IMR-90 (cell line): ENCODE data around the gene EIF2AK2. TPM values are rescaled to one million over a fixed set of nuclear protein-coding genes. Genes with fewer than 3 reads are reported as not detected.

Experiments used
- ATAC-seq: fragments of 200-7000 bp; cut with Tn5 transposase; 2 replicates; pipeline ENCODE4 v1.9.1; 2020; ENCODE audit warnings: low read depth, mild to moderate bottlenecking, moderate library complexity
- BruUV-seq: library from RNA; stranded (reverse); fragments of 400-500 nt; replicated peaks from 2 replicates; lab custom pipeline; 2021; lab: Mats Ljungman, UMichigan
- CTCF ChIA-PET: fragments of 300-600 bp; formaldehyde crosslinking; extraction: SDS; loops from one replicate; lab custom pipeline; 2021; ENCODE audit warnings: antibody characterized with exemption; lab: Yijun Ruan, JAX
- POLR2A ChIA-PET: fragments of 300-600 bp; sonication (Branson Sonifier 250); formaldehyde crosslinking; loops from one replicate; lab custom pipeline; 2022; ENCODE audit warnings: antibody characterized with exemption; ENCODE audit not compliant: unreplicated experiment; lab: Charles Lee
- DNase-seq: peaks from one replicate; pipeline ENCODE4 v3.0.0; 2013
- H2AFZ ChIP-seq: replicated peaks from 2 replicates; pipeline ENCODE3; 2013; ENCODE audit warnings: low read length, mild to moderate bottlenecking; ENCODE audit not compliant: poor library complexity
- H2AK5ac ChIP-seq: 2 replicates; pipeline ENCODE4 v1.6.1; 2013; ENCODE audit warnings: low read depth, low read length, inconsistent platforms
- H2AK9ac ChIP-seq: replicated peaks from 2 replicates; pipeline ENCODE3; 2013; ENCODE audit warnings: mild to moderate bottlenecking, low read depth, low read length, moderate library complexity; ENCODE audit not compliant: poor library complexity
- H2BK120ac ChIP-seq: 2 replicates; pipeline ENCODE4 v1.6.1; 2013; ENCODE audit warnings: low read depth, low read length, inconsistent platforms
- H2BK15ac ChIP-seq: 3 replicates; pipeline ENCODE4 v1.6.1; 2013; ENCODE audit warnings: low read depth, low read length, inconsistent platforms
- H2BK20ac ChIP-seq: 2 replicates; pipeline ENCODE4 v1.6.1; 2013; ENCODE audit warnings: low read depth, mild to moderate bottlenecking, inconsistent platforms, low read length, moderate library complexity
- H2BK5ac ChIP-seq: 2 replicates; pipeline ENCODE4 v1.6.1; 2013; ENCODE audit warnings: mild to moderate bottlenecking, low read depth, low read length, inconsistent platforms; ENCODE audit not compliant: poor library complexity, severe bottlenecking
- H3K14ac ChIP-seq: replicated peaks from 2 replicates; pipeline ENCODE4 v1.6.1; 2013; ENCODE audit warnings: low read depth, low read length, inconsistent platforms
- H3K18ac ChIP-seq: 2 replicates; pipeline ENCODE4 v1.6.1; 2013; ENCODE audit warnings: low read depth, low read length, control low read depth
- H3K23ac ChIP-seq: 2 replicates; pipeline ENCODE4 v1.6.1; 2013; ENCODE audit warnings: low read depth, low read length, inconsistent platforms
- H3K27ac ChIP-seq: 2 replicates; pipeline ENCODE4 v1.5.1; 2013; ENCODE audit warnings: mild to moderate bottlenecking, control low read depth, low read length; ENCODE audit not compliant: insufficient read depth
- H3K27me3 ChIP-seq: 2 replicates; pipeline ENCODE4 v1.6.1; 2013; ENCODE audit warnings: low read length; ENCODE audit not compliant: control insufficient read depth, insufficient read depth
- H3K36me3 ChIP-seq: 2 replicates; pipeline ENCODE4 v1.6.1; 2013; ENCODE audit warnings: low read length, mixed read lengths; ENCODE audit not compliant: control insufficient read depth, insufficient read depth
- H3K4ac ChIP-seq: 2 replicates; pipeline ENCODE4 v1.6.1; 2013; ENCODE audit warnings: low read depth, low read length, inconsistent platforms
- H3K4me1 ChIP-seq: 2 replicates; pipeline ENCODE4 v1.6.1; 2013; ENCODE audit warnings: low read length, mixed read lengths; ENCODE audit not compliant: control insufficient read depth, insufficient read depth
- H3K4me2 ChIP-seq: 2 replicates; pipeline ENCODE4 v1.6.1; 2013; ENCODE audit warnings: low read depth, mild to moderate bottlenecking, control low read depth, low read length, moderate library complexity
- H3K4me3 ChIP-seq: 2 replicates; pipeline ENCODE4 v1.5.1; 2013; ENCODE audit warnings: low read depth, mild to moderate bottlenecking, control low read depth, low read length, moderate library complexity; ENCODE audit not compliant: insufficient read depth
- H3K56ac ChIP-seq: 2 replicates; pipeline ENCODE4 v1.6.1; 2013; ENCODE audit warnings: low read length, inconsistent platforms; ENCODE audit not compliant: insufficient read depth; ENCODE audit errors: extremely low read depth
- H3K79me1 ChIP-seq, 2 experiments: 2 replicates each; pipeline ENCODE4 v1.6.1; 2013; ENCODE audit warnings: low read length in 2 of 2, inconsistent platforms in 1 of 2, low read depth in 1 of 2
- H3K9ac ChIP-seq: 2 replicates; pipeline ENCODE4 v1.6.1; 2013; ENCODE audit warnings: low read depth, low read length, control low read depth
- H3K9me1 ChIP-seq: 2 replicates; pipeline ENCODE4 v1.6.1; 2013; ENCODE audit warnings: low read length, inconsistent platforms; ENCODE audit not compliant: insufficient read depth
- H3K9me3 ChIP-seq: 2 replicates; pipeline ENCODE4 v1.6.1; 2013; ENCODE audit warnings: low read length; ENCODE audit not compliant: control insufficient read depth, insufficient read depth
- H4K20me1 ChIP-seq: 2 replicates; pipeline ENCODE4 v1.6.1; 2013; ENCODE audit warnings: low read length, inconsistent platforms; ENCODE audit not compliant: insufficient read depth
- H4K5ac ChIP-seq: 2 replicates; pipeline ENCODE4 v1.6.1; 2013; ENCODE audit warnings: mild to moderate bottlenecking, low read depth, low read length, control low read depth
- H4K8ac ChIP-seq, 2 experiments: 2 replicates each; pipeline ENCODE4 v1.6.1; 2013; ENCODE audit warnings: low read depth in 2 of 2, low read length in 2 of 2, control low read depth in 1 of 2, inconsistent platforms in 1 of 2
- H4K91ac ChIP-seq: 2 replicates; pipeline ENCODE4 v1.6.1; 2013; ENCODE audit warnings: low read depth, low read length, inconsistent platforms; ENCODE audit not compliant: insufficient read depth
- MAZ ChIP-seq: IDR thresholded peaks from 2 replicates; pipeline ENCODE4 v1.6.1; 2012; ENCODE audit warnings: low read depth, mild to moderate bottlenecking, low read length, improper control_type of control experiment, moderate library complexity, borderline replicate concordance
- WGBS, 2 experiments: methylation state at CpG; one replicate each; pipeline versions ENCODE4 v1.1.5 to v1.1.7; 2013; ENCODE audit warnings: missing lambda C conversion rate in 2 of 2; ENCODE audit not compliant: insufficient read length in 1 of 2; ENCODE audit errors: extremely low coverage in 2 of 2; 5-methylcytosine and 5-hydroxymethylcytosine counted together
- dilution Hi-C: fragments of 300-500 bp; cut with HindIII; formaldehyde crosslinking; loops from one replicate; pipeline ENCODE4 v1.14.3; 2018; ENCODE audit warnings: low sequenced_read_pairs; ENCODE audit not compliant: unreplicated experiment
- in situ Hi-C: fragments of 300-500 bp; cut with MboI; formaldehyde crosslinking; loops from 3 replicates; pipeline ENCODE4 v1.14.3; 2019; ENCODE audit warnings: low sequenced_read_pairs, inconsistent platforms, mixed read lengths
- intact Hi-C: fragments of 100-400 bp; cut with micrococcal nuclease; formaldehyde crosslinking; loops from 2 replicates; pipeline ENCODE4 v1.10.0; 2022
- polyA plus RNA-seq, 3 experiments: library from polyadenylated mRNA; depleted of rRNA; stranded (reverse); fragments of >200 nt; gene quantifications; 2 replicates each; pipeline ENCODE4 v1.2.3, GENCODE V29; 2012; ENCODE audit warnings: low replicate concordance in 1 of 3
- total RNA-seq: library from RNA; depleted of rRNA; stranded (reverse); fragments of >200 nt; gene quantifications from 2 replicates; pipeline ENCODE4 v1.2.3, GENCODE V29; 2012

EIF2AK2 gene
- total and polyA plus RNA-seq, 2 of the 4 experiments (the other 2 are of a cell fraction): 10.2 to 16.8 TPM

DNA sequence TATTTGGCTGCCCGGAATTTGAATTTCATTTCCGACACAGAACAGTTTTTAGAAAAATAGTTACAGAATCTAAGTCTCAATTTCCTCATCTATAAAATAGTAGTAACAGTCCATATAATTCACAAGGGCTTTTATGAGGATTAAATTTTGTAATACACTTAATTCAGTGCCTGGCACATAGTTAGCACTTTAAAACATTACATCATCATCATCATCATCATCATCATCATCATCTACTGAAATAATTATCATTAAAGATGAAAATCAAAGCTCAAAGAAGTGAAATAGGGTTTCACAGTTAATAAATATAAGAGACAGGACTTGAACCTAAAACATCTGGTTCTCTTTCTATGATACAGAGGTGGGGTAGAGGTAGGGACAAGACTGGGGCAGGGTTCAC is 85.8 kb downstream of the EIF2AK2 start:
- no peaks in the 10 kb centered on the region for H3K4me1 ChIP-seq
- no peaks in the 10 kb centered on the region; the same call in 1 of the 2 replicates for H3K9me1 ChIP-seq
- no peak overlapping the region for H3K9ac ChIP-seq
- H4K20me1 ChIP-seq: no peaks in the 10 kb centered on the region
- H2BK5ac ChIP-seq: no peak overlapping the region
- H3K4ac ChIP-seq: no peak overlapping the region
- no peak overlapping the region for H2BK15ac ChIP-seq
- H2AFZ ChIP-seq: no peak overlapping the region
- no peak overlapping the region for H4K5ac ChIP-seq
- no peak overlapping the region for H3K23ac ChIP-seq
- intact Hi-C loops (no loop called here), in situ Hi-C loops (no loop called here), dilution Hi-C loops (no loop called here)
- no peak for TF ChIP-seq MAZ
- no peak overlapping the region for H2BK20ac ChIP-seq
- POLR2A ChIA-PET: no interaction called here
- no peak overlapping the region for H3K4me2 ChIP-seq
- H3K36me3 ChIP-seq: peaks cover 11% of the 10 kb centered on the region
- CTCF ChIA-PET: interaction anchor here (0.6 kb wide), 1 partner anchor 161 kb away, joined by 3 read pairs; no protein-coding TSS in a partner anchor
- ATAC-seq (no peak), DNase-seq (no peak)
- no peak overlapping the region for H4K91ac ChIP-seq
- 0 out of 4 replicates have a peak, but pooled peaks cover 0 to 4% of the 10 kb centered on the region in 2 experiments for H3K79me1 ChIP-seq
- BruUV-seq: no TSS peak
- no peak overlapping the region for H2AK9ac ChIP-seq
- no peak overlapping the region for H2AK5ac ChIP-seq
- no peak overlapping the region for H3K56ac ChIP-seq
- no peak overlapping the region for H3K4me3 ChIP-seq
- H4K8ac ChIP-seq: no peak overlapping the region
- no peak overlapping the region for H3K14ac ChIP-seq
- H3K27me3 ChIP-seq: no peaks in the 10 kb centered on the region
- WGBS, 2 experiments: no CpG with 5 or more reads among the region's 2 CpGs
- no peak overlapping the region for H2BK120ac ChIP-seq
- no peak overlapping the region for H3K27ac ChIP-seq
- H3K9me3 ChIP-seq: no peaks in the 10 kb centered on the region
- no peak overlapping the region for H3K18ac ChIP-seq
